ENCODE results near the gene KCTD1. TPM values are rescaled to one million over a fixed set of nuclear protein-coding genes. Genes with fewer than 3 reads are reported as not detected.

The KCTD1 gene
- total RNA-seq, 6 experiments from 2014 or later = 14.7 to 18.5 (median 17.7) TPM

DNA sequence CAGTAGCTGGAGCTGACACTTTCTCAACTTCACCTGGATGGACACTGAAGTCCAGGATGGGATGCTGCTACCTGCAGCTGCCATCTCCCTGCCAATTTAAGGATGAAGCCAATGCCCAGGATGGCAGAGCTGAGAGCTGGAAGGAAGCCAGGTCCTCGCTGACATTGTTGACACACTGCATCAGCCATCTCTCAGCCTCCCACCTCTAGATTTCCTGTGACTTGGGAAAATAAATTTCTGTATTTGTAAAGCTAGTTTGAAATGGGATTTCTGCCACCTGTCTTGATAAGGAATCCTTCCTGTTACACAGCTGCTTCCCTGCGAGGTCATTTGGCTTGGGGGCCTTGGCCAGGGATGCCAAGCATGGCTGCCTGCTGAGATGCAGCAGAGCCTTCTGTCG lies 43.5 kb downstream of the KCTD1 start:
- no peaks in the 10 kb centered on the region for H3K36me3 Mint-ChIP-seq (ENCODE audit: low read depth)
- no peak for DNase-seq
- H3K4me3 Mint-ChIP-seq = no peak overlapping the region
- H3K27me3 Mint-ChIP-seq (ENCODE audit: insufficient read depth) = no peaks in the 10 kb centered on the region; the same call in 1 of the 2 replicates
- TF ChIP-seq, protein P1, sequence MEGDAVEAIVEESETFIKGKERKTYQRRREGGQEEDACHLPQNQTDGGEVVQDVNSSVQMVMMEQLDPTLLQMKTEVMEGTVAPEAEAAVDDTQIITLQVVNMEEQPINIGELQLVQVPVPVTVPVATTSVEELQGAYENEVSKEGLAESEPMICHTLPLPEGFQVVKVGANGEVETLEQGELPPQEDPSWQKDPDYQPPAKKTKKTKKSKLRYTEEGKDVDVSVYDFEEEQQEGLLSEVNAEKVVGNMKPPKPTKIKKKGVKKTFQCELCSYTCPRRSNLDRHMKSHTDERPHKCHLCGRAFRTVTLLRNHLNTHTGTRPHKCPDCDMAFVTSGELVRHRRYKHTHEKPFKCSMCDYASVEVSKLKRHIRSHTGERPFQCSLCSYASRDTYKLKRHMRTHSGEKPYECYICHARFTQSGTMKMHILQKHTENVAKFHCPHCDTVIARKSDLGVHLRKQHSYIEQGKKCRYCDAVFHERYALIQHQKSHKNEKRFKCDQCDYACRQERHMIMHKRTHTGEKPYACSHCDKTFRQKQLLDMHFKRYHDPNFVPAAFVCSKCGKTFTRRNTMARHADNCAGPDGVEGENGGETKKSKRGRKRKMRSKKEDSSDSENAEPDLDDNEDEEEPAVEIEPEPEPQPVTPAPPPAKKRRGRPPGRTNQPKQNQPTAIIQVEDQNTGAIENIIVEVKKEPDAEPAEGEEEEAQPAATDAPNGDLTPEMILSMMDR (IDR thresholded peaks at IDR 0.05) = no peak
- H3K9me3 Mint-ChIP-seq = no peaks in the 10 kb centered on the region
- H3K4me1 Mint-ChIP-seq (ENCODE audit: low read depth) = peaks cover 2% of the 10 kb centered on the region; the same call in 1 of the 2 replicates
- no peak overlapping the region for H3K27ac Mint-ChIP-seq

DNA sequence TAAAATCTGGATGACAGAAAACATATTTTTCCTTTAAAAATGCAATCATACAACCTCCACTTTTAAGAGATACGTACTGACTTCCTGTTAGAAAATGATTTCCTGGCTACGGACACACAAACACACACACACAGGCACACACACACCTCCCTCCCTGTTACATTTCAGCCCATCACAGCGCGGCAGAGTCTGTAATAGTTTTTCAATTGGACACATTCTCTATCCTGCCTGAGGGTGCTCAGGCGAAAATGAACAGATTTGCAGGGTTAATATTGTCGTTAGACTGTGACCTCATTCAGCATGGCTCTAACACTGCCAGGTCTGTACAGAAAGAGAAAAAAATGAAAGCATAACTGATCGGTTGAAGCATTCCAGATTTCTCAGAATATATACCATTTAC lies 45.0 kb downstream of the KCTD1 start:
- H3K4me1 Mint-ChIP-seq (ENCODE audit: low read depth) = no peaks in the 10 kb centered on the region; the same call in 1 of the 2 replicates
- H3K27ac Mint-ChIP-seq = no peak overlapping the region
- H3K27me3 Mint-ChIP-seq (ENCODE audit: insufficient read depth) = no peaks in the 10 kb centered on the region; the same call in 1 of the 2 replicates
- no peak for DNase-seq
- no peak overlapping the region for H3K4me3 Mint-ChIP-seq
- H3K36me3 Mint-ChIP-seq (ENCODE audit: low read depth) = no peaks in the 10 kb centered on the region; the same call in 1 of the 2 replicates
- TF ChIP-seq, protein P1 (IDR thresholded peaks at IDR 0.05) = no peak
- H3K9me3 Mint-ChIP-seq = no peaks in the 10 kb centered on the region

DNA sequence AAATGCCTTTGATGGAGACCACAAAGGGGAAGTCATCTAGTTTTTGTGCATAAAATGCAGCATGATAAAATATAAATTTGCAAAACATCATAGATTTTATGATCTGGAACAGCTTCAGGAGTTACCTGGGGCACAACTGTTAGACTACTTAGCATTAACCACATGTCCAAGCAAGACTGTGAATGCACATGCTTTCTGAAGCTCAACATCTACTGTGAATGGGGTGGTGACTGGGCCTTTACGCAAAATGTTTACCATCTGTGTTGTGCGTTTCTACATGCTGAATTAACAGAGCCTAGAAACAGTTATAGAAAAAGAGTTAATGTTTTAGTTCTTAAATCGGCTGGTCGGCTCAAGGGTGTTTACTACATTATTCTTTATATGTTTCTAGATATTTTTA lies 45.5 kb downstream of the KCTD1 start:
- Mint-ChIP-seq H3K27me3 (ENCODE audit: insufficient read depth) (no peaks in the 10 kb centered on the region; the same call in 1 of the 2 replicates), H3K9me3 (no peaks in the 10 kb centered on the region), H3K36me3 (ENCODE audit: low read depth) (peaks cover 4% of the 10 kb centered on the region), H3K27ac (no peak overlapping the region), H3K4me3 (no peak overlapping the region), H3K4me1 (ENCODE audit: low read depth) (no peaks in the 10 kb centered on the region; the same call in 1 of the 2 replicates)
- TF ChIP-seq, protein P1 (IDR thresholded peaks at IDR 0.05) = no peak
- DNase-seq = no peak

DNA sequence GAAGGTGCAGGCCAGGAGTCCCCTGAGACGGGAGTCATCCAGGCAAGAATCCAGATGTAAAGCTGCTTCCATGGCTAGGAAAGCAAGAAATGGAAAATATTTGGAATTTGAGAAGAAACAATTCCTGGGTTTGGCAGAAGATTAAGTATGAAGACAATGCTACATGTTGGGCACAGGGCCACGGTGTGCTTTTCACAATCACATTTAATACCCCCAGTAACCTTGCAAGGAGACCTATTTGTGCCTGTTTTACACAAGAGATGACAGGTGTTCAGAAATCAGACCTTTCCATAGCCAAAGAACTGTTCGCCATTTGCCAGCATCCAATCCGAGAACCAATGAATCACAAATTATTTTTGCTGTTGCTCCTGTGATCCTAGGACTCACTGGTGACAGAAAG lies 50.5 kb downstream of the KCTD1 start:
- H3K27me3 Mint-ChIP-seq (ENCODE audit: insufficient read depth) = no peaks in the 10 kb centered on the region
- no peak overlapping the region for H3K27ac Mint-ChIP-seq
- peaks cover 9% of the 10 kb centered on the region for H3K36me3 Mint-ChIP-seq (ENCODE audit: low read depth)
- TF ChIP-seq, protein P1 (IDR thresholded peaks at IDR 0.05) = no peak
- DNase-seq = no peak
- peaks cover 6% of the 10 kb centered on the region for H3K4me1 Mint-ChIP-seq (ENCODE audit: low read depth)
- H3K9me3 Mint-ChIP-seq = no peaks in the 10 kb centered on the region
- no peak overlapping the region for H3K4me3 Mint-ChIP-seq

DNA sequence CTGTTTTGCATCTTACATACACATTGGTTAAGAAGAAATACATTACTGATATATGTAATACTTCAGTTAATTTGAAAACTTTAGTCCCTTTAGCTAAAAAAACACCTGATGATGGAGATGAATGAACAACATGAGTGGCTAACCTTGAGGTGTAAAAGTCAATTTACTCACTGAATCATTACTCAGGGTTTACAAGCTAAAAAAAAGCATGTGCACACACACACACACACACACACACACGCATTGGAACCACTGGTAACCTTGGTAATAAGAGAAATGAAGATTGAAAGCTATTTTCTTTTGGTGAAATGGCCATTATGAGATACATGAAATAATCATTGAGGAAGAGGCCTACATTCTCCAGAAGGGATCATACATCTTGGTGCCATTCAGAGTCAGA lies 51.8 kb downstream of the KCTD1 start:
- Mint-ChIP-seq H3K9me3 (no peaks in the 10 kb centered on the region), H3K27ac (no peak overlapping the region), H3K36me3 (ENCODE audit: low read depth) (peaks cover 9% of the 10 kb centered on the region), H3K4me3 (no peak overlapping the region), H3K4me1 (ENCODE audit: low read depth) (peaks cover 9% of the 10 kb centered on the region), H3K27me3 (ENCODE audit: insufficient read depth) (no peaks in the 10 kb centered on the region)
- no peak for DNase-seq
- TF ChIP-seq, protein P1 (IDR thresholded peaks at IDR 0.05) = no peak

DNA sequence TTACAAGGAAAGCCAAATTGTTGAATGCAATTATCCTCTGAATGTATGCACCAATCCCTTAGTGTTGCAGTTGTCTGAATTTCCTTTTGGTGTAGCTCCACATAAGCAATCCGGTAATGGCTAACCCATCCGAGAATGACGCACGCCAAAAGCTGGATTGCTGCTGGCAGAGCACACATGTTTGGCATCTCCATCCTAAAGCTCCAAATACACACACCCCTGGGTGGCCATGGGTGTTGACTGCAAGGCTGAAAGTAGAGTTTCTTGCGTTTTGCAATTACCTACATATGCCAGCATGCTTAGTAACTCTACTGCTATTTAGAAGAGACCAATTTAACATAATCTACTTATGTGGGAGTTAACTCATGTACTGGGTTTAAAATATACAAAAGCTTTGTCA lies 53.1 kb downstream of the KCTD1 start:
- TF ChIP-seq, protein P1 (IDR thresholded peaks at IDR 0.05) = no peak
- Mint-ChIP-seq H3K27me3 (ENCODE audit: insufficient read depth) (no peaks in the 10 kb centered on the region; the same call in 1 of the 2 replicates), H3K4me1 (ENCODE audit: low read depth) (peaks cover 9% of the 10 kb centered on the region), H3K9me3 (no peaks in the 10 kb centered on the region), H3K36me3 (ENCODE audit: low read depth) (peaks cover 12% of the 10 kb centered on the region), H3K27ac (no peak overlapping the region), H3K4me3 (no peak overlapping the region)
- no peak for DNase-seq
